D721Med (cell line): Measurements from ENCODE around the gene KNSTRN.

Experiments
- DNase-seq: peaks from one replicate; pipeline ENCODE4 v3.0.0; 2011; ENCODE audit warnings: low spot score; ENCODE audit not compliant: insufficient read length
- FAIRE-seq: peaks from 2 replicates; lab custom pipeline; 2011; peaks lifted over from hg19 to GRCh38; lab: Jason Lieb, UNC
- TF ChIP-seq, protein P1 (sequence below): IDR thresholded peaks from 2 replicates; pipeline ENCODE4 v1.5.1; 2012; ENCODE audit warnings: mild to moderate bottlenecking, control low read depth; ENCODE audit not compliant: insufficient read depth; ENCODE audit errors: missing control alignments

KNSTRN gene

DNA sequence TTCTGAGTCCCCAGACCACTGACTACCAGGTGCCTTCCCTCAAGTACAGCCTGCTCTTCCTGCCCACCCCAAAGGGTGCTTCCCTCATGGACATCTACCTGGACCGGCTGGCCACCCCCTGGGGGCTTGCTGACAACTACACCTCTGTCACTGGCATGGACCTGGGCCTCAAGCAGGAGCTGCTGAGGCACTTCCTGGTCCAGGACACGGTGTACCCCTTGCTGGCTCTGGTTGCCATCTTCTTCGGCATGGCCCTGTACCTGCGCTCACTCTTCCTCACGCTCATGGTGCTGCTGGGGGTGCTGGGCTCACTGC is 15.2 kb upstream of the KNSTRN start:
- FAIRE-seq = no peak
- DNase-seq = no peak
- TF ChIP-seq, protein P1, sequence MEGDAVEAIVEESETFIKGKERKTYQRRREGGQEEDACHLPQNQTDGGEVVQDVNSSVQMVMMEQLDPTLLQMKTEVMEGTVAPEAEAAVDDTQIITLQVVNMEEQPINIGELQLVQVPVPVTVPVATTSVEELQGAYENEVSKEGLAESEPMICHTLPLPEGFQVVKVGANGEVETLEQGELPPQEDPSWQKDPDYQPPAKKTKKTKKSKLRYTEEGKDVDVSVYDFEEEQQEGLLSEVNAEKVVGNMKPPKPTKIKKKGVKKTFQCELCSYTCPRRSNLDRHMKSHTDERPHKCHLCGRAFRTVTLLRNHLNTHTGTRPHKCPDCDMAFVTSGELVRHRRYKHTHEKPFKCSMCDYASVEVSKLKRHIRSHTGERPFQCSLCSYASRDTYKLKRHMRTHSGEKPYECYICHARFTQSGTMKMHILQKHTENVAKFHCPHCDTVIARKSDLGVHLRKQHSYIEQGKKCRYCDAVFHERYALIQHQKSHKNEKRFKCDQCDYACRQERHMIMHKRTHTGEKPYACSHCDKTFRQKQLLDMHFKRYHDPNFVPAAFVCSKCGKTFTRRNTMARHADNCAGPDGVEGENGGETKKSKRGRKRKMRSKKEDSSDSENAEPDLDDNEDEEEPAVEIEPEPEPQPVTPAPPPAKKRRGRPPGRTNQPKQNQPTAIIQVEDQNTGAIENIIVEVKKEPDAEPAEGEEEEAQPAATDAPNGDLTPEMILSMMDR = no peak

DNA sequence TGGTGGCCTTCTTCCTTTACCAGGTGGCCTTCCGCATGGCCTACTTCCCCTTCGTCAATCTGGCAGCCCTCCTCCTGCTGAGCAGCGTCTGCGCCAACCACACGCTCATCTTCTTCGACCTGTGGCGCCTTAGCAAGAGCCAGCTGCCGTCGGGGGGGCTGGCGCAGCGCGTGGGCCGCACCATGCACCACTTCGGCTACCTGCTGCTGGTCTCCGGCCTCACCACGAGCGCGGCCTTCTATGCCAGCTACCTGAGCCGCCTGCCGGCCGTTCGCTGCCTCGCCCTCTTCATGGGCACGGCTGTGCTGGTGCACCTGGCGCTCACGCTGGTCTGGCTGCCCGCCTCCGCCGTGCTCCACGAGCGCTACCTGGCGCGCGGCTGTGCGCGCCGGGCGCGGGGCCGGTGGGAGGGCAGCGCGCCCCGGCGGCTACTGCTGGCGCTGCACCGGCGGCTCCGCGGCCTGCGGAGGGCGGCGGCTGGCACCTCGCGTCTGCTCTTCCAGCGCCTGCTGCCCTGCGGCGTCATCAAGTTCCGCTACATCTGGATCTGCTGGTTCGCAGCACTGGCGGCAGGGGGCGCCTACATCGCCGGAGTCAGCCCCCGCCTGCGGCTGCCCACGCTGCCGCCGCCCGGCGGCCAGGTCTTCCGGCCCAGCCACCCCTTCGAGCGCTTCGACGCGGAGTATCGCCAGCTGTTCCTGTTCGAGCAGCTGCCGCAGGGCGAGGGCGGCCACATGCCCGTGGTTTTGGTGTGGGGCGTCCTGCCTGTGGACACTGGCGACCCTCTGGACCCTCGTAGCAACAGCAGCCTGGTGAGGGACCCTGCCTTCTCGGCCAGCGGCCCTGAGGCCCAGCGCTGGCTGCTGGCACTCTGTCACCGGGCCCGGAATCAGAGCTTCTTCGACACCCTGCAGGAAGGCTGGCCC is 14.6 kb upstream of the KNSTRN start:
- DNase-seq = peak; percentile 80
- FAIRE-seq = no peak
- TF ChIP-seq, protein P1 = peak; percentile 75

DNA sequence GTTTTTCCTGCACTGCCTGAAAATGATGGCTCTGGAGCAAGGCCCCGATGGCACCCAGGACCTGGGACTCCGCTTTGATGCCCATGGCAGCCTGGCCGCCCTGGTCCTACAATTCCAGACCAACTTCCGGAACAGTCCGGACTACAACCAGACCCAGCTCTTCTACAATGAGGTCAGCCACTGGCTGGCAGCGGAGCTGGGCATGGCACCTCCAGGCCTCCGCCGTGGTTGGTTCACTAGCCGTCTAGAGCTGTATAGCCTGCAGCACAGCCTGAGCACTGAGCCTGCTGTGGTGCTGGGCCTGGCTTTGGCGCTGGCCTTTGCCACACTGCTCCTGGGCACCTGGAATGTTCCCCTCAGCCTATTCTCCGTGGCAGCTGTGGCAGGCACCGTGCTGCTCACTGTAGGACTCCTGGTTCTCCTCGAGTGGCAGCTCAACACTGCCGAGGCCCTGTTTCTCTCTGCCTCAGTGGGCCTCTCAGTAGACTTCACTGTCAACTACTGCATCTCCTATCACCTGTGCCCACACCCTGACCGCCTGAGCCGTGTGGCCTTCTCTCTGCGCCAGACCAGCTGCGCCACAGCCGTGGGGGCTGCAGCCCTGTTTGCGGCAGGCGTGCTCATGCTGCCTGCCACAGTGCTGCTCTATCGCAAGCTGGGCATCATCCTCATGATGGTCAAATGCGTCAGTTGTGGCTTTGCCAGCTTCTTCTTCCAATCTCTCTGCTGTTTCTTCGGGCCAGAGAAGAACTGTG is 13.6 kb upstream of the KNSTRN start:
- no peak for FAIRE-seq
- TF ChIP-seq, protein P1 = no peak
- DNase-seq = no peak

DNA sequence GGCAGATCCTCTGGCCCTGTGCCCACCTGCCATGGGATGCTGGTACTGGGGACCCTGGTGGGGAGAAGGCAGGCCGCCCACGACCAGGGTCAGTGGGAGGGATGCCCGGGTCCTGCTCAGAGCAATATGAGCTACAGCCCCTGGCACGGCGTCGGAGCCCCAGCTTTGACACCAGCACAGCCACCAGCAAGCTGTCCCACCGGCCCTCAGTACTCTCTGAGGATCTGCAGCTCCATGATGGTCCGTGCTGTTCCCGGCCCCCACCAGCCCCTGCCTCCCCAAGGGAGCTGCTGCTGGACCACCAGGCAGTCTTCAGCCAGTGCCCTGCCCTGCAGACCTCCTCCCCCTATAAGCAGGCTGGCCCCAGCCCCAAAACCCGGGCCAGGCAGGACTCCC is 13.0 kb upstream of the KNSTRN start:
- no peak for DNase-seq
- TF ChIP-seq, protein P1 = no peak
- FAIRE-seq = no peak

DNA sequence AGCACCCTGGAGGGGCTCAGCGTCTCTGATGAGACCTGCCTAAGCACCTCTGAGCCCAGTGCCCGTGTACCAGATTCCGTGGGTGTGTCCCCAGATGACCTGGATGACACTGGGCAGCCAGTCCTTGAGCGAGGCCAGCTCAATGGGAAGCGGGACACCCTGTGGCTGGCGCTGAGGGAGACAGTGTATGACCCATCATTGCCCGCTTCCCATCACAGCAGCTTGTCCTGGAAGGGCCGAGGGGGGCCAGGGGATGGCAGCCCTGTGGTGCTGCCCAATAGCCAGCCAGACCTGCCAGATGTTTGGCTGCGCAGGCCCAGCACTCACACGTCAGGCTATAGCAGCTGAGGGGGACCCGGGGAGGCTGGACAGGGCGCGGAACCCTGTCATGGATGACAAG is 12.6 kb upstream of the KNSTRN start:
- TF ChIP-seq, protein P1 = no peak
- no peak for FAIRE-seq
- no peak for DNase-seq

DNA sequence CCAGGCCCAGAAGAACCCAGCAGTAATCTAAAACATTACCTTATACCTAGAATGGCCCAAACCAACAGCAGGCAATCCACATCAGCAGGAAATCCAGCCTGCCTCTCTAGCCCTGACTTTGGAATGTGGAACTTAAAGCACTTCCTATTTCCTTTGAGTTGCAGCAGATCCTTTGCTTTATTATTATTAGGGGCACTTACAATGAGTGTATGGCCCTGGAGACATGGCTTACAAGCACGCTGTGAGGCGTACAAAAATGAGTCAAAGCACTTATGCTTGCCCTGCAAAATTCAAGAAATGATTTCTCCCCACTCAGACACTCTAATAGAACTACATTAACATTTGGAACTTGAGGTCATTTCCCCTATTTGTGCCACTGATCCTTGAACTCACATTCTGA is 9.5 kb upstream of the KNSTRN start:
- DNase-seq (no peak), FAIRE-seq (no peak)
- TF ChIP-seq, protein P1 = no peak
